GM12878 (cell line): ENCODE results near the gene FAM9A. TPM values are rescaled to one million over a fixed set of nuclear protein-coding genes. Genes with fewer than 3 reads are reported as not detected.

Experiments used
- ATAC-seq: fragments of 200-7000 bp; cut with Tn5 transposase; 3 replicates; pipeline ENCODE4 v1.9.1; 2020; ENCODE audit warnings: mild to moderate bottlenecking, moderate library complexity
- BruUV-seq: library from RNA; stranded (reverse); fragments of 400-500 nt; replicated peaks from 2 replicates; lab custom pipeline; 2021; lab: Mats Ljungman, UMichigan
- CTCF ChIA-PET: fragments of 300-600 bp; sonication (Branson Sonifier 250); formaldehyde crosslinking; extraction: SDS; loops from one replicate; lab custom pipeline; 2021; ENCODE audit warnings: inconsistent platforms; lab: Yijun Ruan, JAX
- POLR2A ChIA-PET: fragments of 350-600 bp; formaldehyde crosslinking; extraction: SDS; loops from one replicate; lab custom pipeline; 2021; ENCODE audit warnings: inconsistent platforms; lab: Charles Lee
- RAD21 ChIA-PET: fragments of 300-600 bp; sonication (Branson Sonifier 250); formaldehyde crosslinking; loops from one replicate; lab custom pipeline; 2023; ENCODE audit warnings: antibody characterized with exemption; ENCODE audit not compliant: unreplicated experiment; lab: Charles Lee
- SMC1A ChIA-PET: fragments of 300-600 bp; sonication (Branson Sonifier 250); formaldehyde crosslinking; loops from one replicate; lab custom pipeline; 2023; ENCODE audit not compliant: unreplicated experiment, uncharacterized antibody; lab: Charles Lee
- DNase-seq: peaks from one replicate; pipeline ENCODE4 v3.0.0-alpha.2; 2011; ENCODE audit warnings: low read depth, low spot score
- FAIRE-seq: peaks from 3 replicates; lab custom pipeline; 2011; peaks lifted over from hg19 to GRCh38; lab: Jason Lieb, UNC
- H2AFZ ChIP-seq: 2 replicates; pipeline ENCODE4 v1.6.0; 2011; ENCODE audit warnings: low read depth, low read length, control low read depth; ENCODE audit not compliant: control insufficient read depth
- H3K27ac ChIP-seq: 2 replicates; pipeline ENCODE4 v1.5.1; 2011; ENCODE audit warnings: control low read depth; ENCODE audit not compliant: control insufficient read depth, insufficient read depth
- H3K27me3 ChIP-seq, 2 experiments: replicated peaks in 1 of 2; 2 replicates each; pipeline versions ENCODE4 v1.6.0 to v1.6.1; 2011; ENCODE audit warnings: low read length in 1 of 2; ENCODE audit not compliant: control insufficient read depth in 2 of 2, insufficient read depth in 2 of 2
- H3K36me3 ChIP-seq, 2 experiments: 2 replicates each; pipeline ENCODE4 v1.5.1; 2011; ENCODE audit warnings: low read length in 1 of 2; ENCODE audit not compliant: control insufficient read depth in 2 of 2, insufficient read depth in 2 of 2
- H3K4me1 ChIP-seq: 2 replicates; pipeline ENCODE4 v1.6.1; 2011; ENCODE audit warnings: mild to moderate bottlenecking, low read length, moderate library complexity, mixed read lengths; ENCODE audit not compliant: control insufficient read depth, insufficient read depth
- H3K4me2 ChIP-seq: 2 replicates; pipeline ENCODE4 v1.6.0; 2011; ENCODE audit warnings: control low read depth; ENCODE audit not compliant: control insufficient read depth, insufficient read depth
- H3K4me3 ChIP-seq: fragments of 200-600 bp; sonication (generic); 2 replicates; pipeline ENCODE4 v1.5.1; 2016
- H3K79me2 ChIP-seq: 2 replicates; pipeline ENCODE4 v1.6.0; 2011; ENCODE audit warnings: low read length; ENCODE audit not compliant: control insufficient read depth, insufficient read depth
- H3K9ac ChIP-seq: 2 replicates; pipeline ENCODE4 v1.8.0; 2011; ENCODE audit warnings: low read length, control low read depth, mixed read lengths; ENCODE audit not compliant: control insufficient read depth, insufficient read depth
- H3K9me3 ChIP-seq: replicated peaks from 3 replicates; pipeline ENCODE4 v1.5.1; 2011; ENCODE audit warnings: mild to moderate bottlenecking, low read length; ENCODE audit not compliant: control insufficient read depth, insufficient read depth
- H4K20me1 ChIP-seq: 2 replicates; pipeline ENCODE4 v1.6.0; 2011; ENCODE audit not compliant: control insufficient read depth, insufficient read depth
- EGR1 ChIP-seq, 2 experiments: IDR thresholded peaks; 1 replicate in 1 of 2; 2 replicates in 1 of 2; pipeline ENCODE4 v1.6.1; 2011 to 2012; ENCODE audit warnings: low read depth in 2 of 2, low read length in 2 of 2, borderline replicate concordance in 1 of 2, mild to moderate bottlenecking in 1 of 2, moderate library complexity in 1 of 2
- PAX5 ChIP-seq: IDR thresholded peaks from 2 replicates; pipeline ENCODE4 v1.6.1; 2011; ENCODE audit warnings: low read depth, low read length, borderline replicate concordance
- SUZ12 ChIP-seq: fragments of 200-600 bp; sonication (generic); IDR thresholded peaks from one replicate; pipeline ENCODE4 v1.6.1; 2018; ENCODE audit warnings: antibody characterized with exemption, mild to moderate bottlenecking; ENCODE audit not compliant: unreplicated experiment
- TAF1 ChIP-seq: IDR thresholded peaks from 2 replicates; pipeline ENCODE4 v1.6.1; 2011; ENCODE audit warnings: mild to moderate bottlenecking, low read depth, low read length, borderline replicate concordance
- TBL1XR1 ChIP-seq: IDR thresholded peaks from 2 replicates; pipeline ENCODE4 v1.6.1; 2012; ENCODE audit warnings: low read depth, low read length, improper control_type of control experiment
- YY1 ChIP-seq: IDR thresholded peaks from 2 replicates; pipeline ENCODE4 v1.6.1; 2011; ENCODE audit warnings: low read depth, mild to moderate bottlenecking, low read length
- WGBS: methylation state at CpG from one replicate; pipeline ENCODE4 v1.1.6; 2016; ENCODE audit warnings: low lambda C conversion rate; ENCODE audit not compliant: insufficient replicate concordance, insufficient coverage; ENCODE audit errors: missing lambda C conversion rate; 5-methylcytosine and 5-hydroxymethylcytosine counted together
- in situ Hi-C: fragments of 300-500 bp; cut with MboI; formaldehyde crosslinking; loops from 9 replicates; pipeline ENCODE4 v1.14.3; 2018; ENCODE audit warnings: mixed read lengths
- intact Hi-C: fragments of 100-400 bp; cut with micrococcal nuclease; formaldehyde crosslinking; loops from one replicate; pipeline ENCODE4 v1.14.2; 2022; ENCODE audit not compliant: unreplicated experiment
- polyA plus RNA-seq, 11 experiments: library from polyadenylated mRNA; depleted of rRNA in 4 of 11; unstranded in 6 of 11; stranded (reverse) in 5 of 11; fragments of >200 nt; fragmentation: Nextera tagmentation in 4 of 11; fragmentation: Illumina TruSeq in 1 of 11; extraction: Ambion mirVana in 4 of 11; extraction: Trizol in 1 of 11; gene quantifications; 1 replicate in 1 of 11; 2 replicates in 10 of 11; pipeline versions ENCODE4 v1.2.1 to v1.2.3, GENCODE V29; 2011 to 2016; ENCODE audit warnings: inconsistent platforms in 2 of 11, missing spikeins in 2 of 11, low read depth in 1 of 11
- total RNA-seq, 4 experiments: library from RNA; depleted of rRNA in 3 of 4; stranded (reverse); fragments of >200 nt in 3 of 4; fragmentation: Illumina TruSeq in 1 of 4; extraction: Trizol in 1 of 4; gene quantifications; 2 replicates each; pipeline versions ENCODE4 v1.2.1 to v1.2.3, GENCODE V29; 2013 to 2021
- TF ChIP-seq, protein P1 (sequence below): IDR thresholded peaks from 2 replicates; pipeline ENCODE4 v1.6.1; 2012; ENCODE audit warnings: mild to moderate bottlenecking, low read depth, low read length

The FAM9A gene
- total and polyA plus RNA-seq, 10 of the 15 experiments (the other 5 are each of a cell fraction or from before 2014, with no cell fraction given): not detected

DNA sequence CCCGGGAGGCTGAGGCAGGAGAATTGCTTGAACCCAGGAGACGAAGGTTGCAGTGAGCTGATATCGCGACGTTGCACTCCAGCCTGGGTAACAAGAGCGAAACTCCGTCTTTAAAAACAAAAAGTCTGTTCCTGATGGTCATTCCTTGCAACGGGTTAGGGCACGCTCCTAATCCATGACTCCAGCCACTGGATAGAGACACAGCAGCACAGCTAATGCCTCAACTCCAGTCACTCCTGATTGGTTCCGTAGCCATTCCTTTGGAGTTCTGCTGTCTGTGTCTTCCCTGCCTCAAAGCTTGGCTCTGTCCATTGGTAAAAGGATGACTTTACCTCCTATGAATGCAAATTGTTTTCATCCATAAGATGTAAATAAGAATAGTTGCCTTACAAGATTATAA lies 44.3 kb upstream of the FAM9A start:
- POLR2A ChIA-PET: no interaction called here
- Histone ChIP-seq H3K4me3 (no peak overlapping the region), H3K4me1 (no peaks in the 10 kb centered on the region), H2AFZ (no peak overlapping the region), H3K4me2 (no peak overlapping the region), H4K20me1 (no peaks in the 10 kb centered on the region), H3K79me2 (no peaks in the 10 kb centered on the region), H3K36me3 (no peaks in the 10 kb centered on the region), H3K9me3 (no peaks in the 10 kb centered on the region), H3K9ac (no peak overlapping the region), H3K27ac (no peak overlapping the region), H3K27me3 (no peaks in the 10 kb centered on the region)
- CTCF ChIA-PET: no interaction called here
- DNase-seq (no peak), ATAC-seq (no peak), FAIRE-seq (no peak)
- in situ Hi-C loops: no loop called here
- 73% methylated on average over 10 of the region's 10 CpGs for WGBS
- intact Hi-C loops: no loop called here
- SMC1A ChIA-PET: no interaction called here
- no TSS peak for BruUV-seq
- TF ChIP-seq, protein P1, sequence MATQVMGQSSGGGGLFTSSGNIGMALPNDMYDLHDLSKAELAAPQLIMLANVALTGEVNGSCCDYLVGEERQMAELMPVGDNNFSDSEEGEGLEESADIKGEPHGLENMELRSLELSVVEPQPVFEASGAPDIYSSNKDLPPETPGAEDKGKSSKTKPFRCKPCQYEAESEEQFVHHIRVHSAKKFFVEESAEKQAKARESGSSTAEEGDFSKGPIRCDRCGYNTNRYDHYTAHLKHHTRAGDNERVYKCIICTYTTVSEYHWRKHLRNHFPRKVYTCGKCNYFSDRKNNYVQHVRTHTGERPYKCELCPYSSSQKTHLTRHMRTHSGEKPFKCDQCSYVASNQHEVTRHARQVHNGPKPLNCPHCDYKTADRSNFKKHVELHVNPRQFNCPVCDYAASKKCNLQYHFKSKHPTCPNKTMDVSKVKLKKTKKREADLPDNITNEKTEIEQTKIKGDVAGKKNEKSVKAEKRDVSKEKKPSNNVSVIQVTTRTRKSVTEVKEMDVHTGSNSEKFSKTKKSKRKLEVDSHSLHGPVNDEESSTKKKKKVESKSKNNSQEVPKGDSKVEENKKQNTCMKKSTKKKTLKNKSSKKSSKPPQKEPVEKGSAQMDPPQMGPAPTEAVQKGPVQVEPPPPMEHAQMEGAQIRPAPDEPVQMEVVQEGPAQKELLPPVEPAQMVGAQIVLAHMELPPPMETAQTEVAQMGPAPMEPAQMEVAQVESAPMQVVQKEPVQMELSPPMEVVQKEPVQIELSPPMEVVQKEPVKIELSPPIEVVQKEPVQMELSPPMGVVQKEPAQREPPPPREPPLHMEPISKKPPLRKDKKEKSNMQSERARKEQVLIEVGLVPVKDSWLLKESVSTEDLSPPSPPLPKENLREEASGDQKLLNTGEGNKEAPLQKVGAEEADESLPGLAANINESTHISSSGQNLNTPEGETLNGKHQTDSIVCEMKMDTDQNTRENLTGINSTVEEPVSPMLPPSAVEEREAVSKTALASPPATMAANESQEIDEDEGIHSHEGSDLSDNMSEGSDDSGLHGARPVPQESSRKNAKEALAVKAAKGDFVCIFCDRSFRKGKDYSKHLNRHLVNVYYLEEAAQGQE: no peak
- TF ChIP-seq EGR1 (IDR thresholded peaks at IDR 0.05; ENCODE audit: borderline replicate concordance in 1 of 2, low read depth in 2 of 2, low read length in 2 of 2) (no peak), TAF1 (no peak), YY1 (no peak), TBL1XR1 (no peak), PAX5 (no peak), SUZ12 (no peak)
- RAD21 ChIA-PET: no interaction called here
